Stimulated activated CD4-positive, alpha-beta T cell treated with anti-CD3 and anti-CD28 coated beads, TNF-alpha, amount 100 ng/mL, for 4 hours (primary cell): ENCODE measurements around the gene ELMO1.

Experiments
- DNase-seq, 3 experiments: peaks; one replicate each; pipeline ENCODE4 v3.0.0-alpha.2; 2020; ENCODE audit warnings: low read depth in 3 of 3

ELMO1 gene

GRCh38 chr7:37129035-37129425, 319.6 kb downstream of the ELMO1 start:
- no peak for DNase-seq

- DNase-seq = no peak
These were observed 320.2 kb downstream of the ELMO1 start for GRCh38 chr7:37128327-37129034.

- DNase-seq = no peak
These were observed 329.3 kb downstream of the ELMO1 start for GRCh38 chr7:37119296-37119860.

GRCh38 chr7:37118004-37118403, 330.7 kb downstream of the ELMO1 start:
- no peak for DNase-seq

- no peak for DNase-seq
These were observed 331.4 kb downstream of the ELMO1 start for GRCh38 chr7:37117292-37117691.

GRCh38 chr7:37116093-37116701, 332.5 kb downstream of the ELMO1 start:
- DNase-seq = no peak

GRCh38 chr7:37113661-37114355, 334.9 kb downstream of the ELMO1 start:
- no peak for DNase-seq

GRCh38 chr7:37112876-37113275, 335.8 kb downstream of the ELMO1 start:
- DNase-seq = no peak

GRCh38 chr7:37112218-37112617, 336.4 kb downstream of the ELMO1 start:
- no peak for DNase-seq

- DNase-seq = no peak
These were observed 337.2 kb downstream of the ELMO1 start for GRCh38 chr7:37111459-37111858.

GRCh38 chr7:37110660-37111424, 337.8 kb downstream of the ELMO1 start:
- DNase-seq = no peak

GRCh38 chr7:37109843-37110242, 338.8 kb downstream of the ELMO1 start:
- DNase-seq = no peak

GRCh38 chr7:37109016-37109683, 339.5 kb downstream of the ELMO1 start:
- no peak for DNase-seq

- DNase-seq = no peak
These were observed 340.0 kb downstream of the ELMO1 start for GRCh38 chr7:37108615-37109014.

GRCh38 chr7:37107047-37107750, 341.5 kb downstream of the ELMO1 start:
- no peak for DNase-seq

- DNase-seq = no peak
These were observed 342.9 kb downstream of the ELMO1 start for GRCh38 chr7:37105762-37106161.

GRCh38 chr7:37104822-37105518, 343.7 kb downstream of the ELMO1 start:
- no peak for DNase-seq

GRCh38 chr7:37102518-37103137, 346.0 kb downstream of the ELMO1 start:
- DNase-seq = no peak

GRCh38 chr7:37100735-37101331, 347.8 kb downstream of the ELMO1 start:
- DNase-seq = no peak
